Stimulated activated memory B cell treated with anti-CD40 and anti-IgM and Interleukin-4, amounts not matched to agents 10 μg/mL and 1 μg/mL and 100 μg/mL, for 72 hours (primary cell): ENCODE measurements around the gene FAM180B.
A peak's percentile ranks its signal among the peaks of the same experiment; 100 is the strongest.

Source experiments
- ATAC-seq: fragments of 150-1000 bp; cut with Tn5 transposase; 2 replicates; pipeline ENCODE4 v1.10.0; 2021
- H3K27ac Mint-ChIP-seq: one replicate; pipeline ENCODE4 v1.8.0; 2022; ENCODE audit warnings: mild to moderate bottlenecking, mixed read lengths
- H3K27me3 Mint-ChIP-seq: one replicate; pipeline ENCODE4 v1.8.0; 2022; ENCODE audit warnings: mixed read lengths
- H3K36me3 Mint-ChIP-seq: one replicate; pipeline ENCODE4 v1.8.0; 2022; ENCODE audit warnings: mixed read lengths
- H3K4me1 Mint-ChIP-seq: one replicate; pipeline ENCODE4 v1.8.0; 2022; ENCODE audit warnings: mixed read lengths
- H3K4me3 Mint-ChIP-seq: one replicate; pipeline ENCODE4 v1.8.0; 2022; ENCODE audit warnings: mild to moderate bottlenecking, moderate library complexity, mixed read lengths
- H3K9me3 Mint-ChIP-seq: one replicate; pipeline ENCODE4 v1.8.0; 2022; ENCODE audit warnings: mixed read lengths

Gene FAM180B

GRCh38 chr11:47583844-47584243 is 2.6 kb upstream of the FAM180B start:
- no peak overlapping the region for H3K4me3 Mint-ChIP-seq
- no peak overlapping the region for H3K27ac Mint-ChIP-seq
- H3K9me3 Mint-ChIP-seq: no peaks in the 10 kb centered on the region
- no peaks in the 10 kb centered on the region for H3K27me3 Mint-ChIP-seq
- peaks cover 14% of the 10 kb centered on the region for H3K4me1 Mint-ChIP-seq
- H3K36me3 Mint-ChIP-seq: peaks cover 38% of the 10 kb centered on the region
- ATAC-seq: no peak

- Mint-ChIP-seq H3K27ac (no peak overlapping the region), H3K36me3 (peaks cover 29% of the 10 kb centered on the region), H3K4me3 (no peak overlapping the region), H3K9me3 (no peaks in the 10 kb centered on the region), H3K27me3 (no peaks in the 10 kb centered on the region), H3K4me1 (no peaks in the 10 kb centered on the region)
- ATAC-seq: no peak
These were observed 700 bp downstream of the FAM180B start for GRCh38 chr11:47587039-47587716.

GRCh38 chr11:47587723-47588326 is 1.3 kb downstream of the FAM180B start:
- peak; percentile 5 for ATAC-seq
- Mint-ChIP-seq H3K9me3 (no peaks in the 10 kb centered on the region), H3K4me3 (no peak overlapping the region), H3K27me3 (peaks cover under 1% of the 10 kb centered on the region), H3K27ac (no peak overlapping the region), H3K4me1 (no peaks in the 10 kb centered on the region), H3K36me3 (peaks cover 25% of the 10 kb centered on the region)

GRCh38 chr11:47589118-47589517 is 2.6 kb downstream of the FAM180B start:
- Mint-ChIP-seq H3K4me1 (peaks cover 11% of the 10 kb centered on the region), H3K9me3 (no peaks in the 10 kb centered on the region), H3K27ac (no peak overlapping the region), H3K36me3 (peaks cover 16% of the 10 kb centered on the region), H3K4me3 (no peak overlapping the region), H3K27me3 (peaks cover 14% of the 10 kb centered on the region)
- no peak for ATAC-seq

- H3K4me3 Mint-ChIP-seq: no peak overlapping the region
- peaks cover 11% of the 10 kb centered on the region for H3K4me1 Mint-ChIP-seq
- H3K36me3 Mint-ChIP-seq: peaks cover 11% of the 10 kb centered on the region
- H3K27ac Mint-ChIP-seq: no peak overlapping the region
- no peaks in the 10 kb centered on the region for H3K9me3 Mint-ChIP-seq
- H3K27me3 Mint-ChIP-seq: peaks cover 19% of the 10 kb centered on the region
- ATAC-seq: peak; percentile 9
These were observed 3.1 kb downstream of the FAM180B start for GRCh38 chr11:47589584-47589976.

- ATAC-seq: no peak
- H3K27ac Mint-ChIP-seq: no peak overlapping the region
These were observed 3.7 kb downstream of the FAM180B start for GRCh38 chr11:47589977-47590861.

GRCh38 chr11:47591764-47592163 is 5.3 kb downstream of the FAM180B start:
- H3K36me3 Mint-ChIP-seq: no peaks in the 10 kb centered on the region
- H3K27ac Mint-ChIP-seq: no peak overlapping the region
- H3K4me3 Mint-ChIP-seq: no peak overlapping the region
- peaks cover 11% of the 10 kb centered on the region for H3K4me1 Mint-ChIP-seq
- no peak for ATAC-seq
- H3K9me3 Mint-ChIP-seq: no peaks in the 10 kb centered on the region
- peaks cover 35% of the 10 kb centered on the region for H3K27me3 Mint-ChIP-seq

More at GRCh38 chr11:47589977-47590861, 3.7 kb downstream of the FAM180B start:
- H3K36me3 Mint-ChIP-seq: peaks cover 5% of the 10 kb centered on the region
- no peaks in the 10 kb centered on the region for H3K9me3 Mint-ChIP-seq
- H3K27me3 Mint-ChIP-seq: peaks cover 25% of the 10 kb centered on the region
- peaks cover 11% of the 10 kb centered on the region for H3K4me1 Mint-ChIP-seq
- H3K4me3 Mint-ChIP-seq: no peak overlapping the region

- no peak for ATAC-seq
- Mint-ChIP-seq H3K27me3 (peaks cover 35% of the 10 kb centered on the region), H3K4me1 (peaks cover 11% of the 10 kb centered on the region), H3K4me3 (no peak overlapping the region), H3K9me3 (no peaks in the 10 kb centered on the region), H3K27ac (no peak overlapping the region), H3K36me3 (no peaks in the 10 kb centered on the region)
These were observed 5.8 kb downstream of the FAM180B start for GRCh38 chr11:47592251-47592650.

- H3K4me3 Mint-ChIP-seq: no peak overlapping the region
- no peak overlapping the region for H3K27ac Mint-ChIP-seq
- peaks cover 35% of the 10 kb centered on the region for H3K27me3 Mint-ChIP-seq
- no peak for ATAC-seq
- peaks cover 11% of the 10 kb centered on the region for H3K4me1 Mint-ChIP-seq
- H3K9me3 Mint-ChIP-seq: no peaks in the 10 kb centered on the region
- H3K36me3 Mint-ChIP-seq: no peaks in the 10 kb centered on the region
These were observed 6.5 kb downstream of the FAM180B start for GRCh38 chr11:47592970-47593369.

GRCh38 chr11:47593492-47593933 is 7.0 kb downstream of the FAM180B start:
- H3K27me3 Mint-ChIP-seq: peaks cover 35% of the 10 kb centered on the region
- H3K4me3 Mint-ChIP-seq: no peak overlapping the region
- peaks cover 11% of the 10 kb centered on the region for H3K4me1 Mint-ChIP-seq
- H3K27ac Mint-ChIP-seq: no peak overlapping the region
- H3K9me3 Mint-ChIP-seq: no peaks in the 10 kb centered on the region
- no peaks in the 10 kb centered on the region for H3K36me3 Mint-ChIP-seq
- no peak for ATAC-seq

GRCh38 chr11:47593934-47594855 is 7.7 kb downstream of the FAM180B start, which contains the start of gene C1QTNF4:
TSS of gene C1QTNF4 (minus strand) at chr11:47594411. CDS start at chr11:47590810, 3,601 bp downstream.
- Mint-ChIP-seq H3K27me3 (peaks cover 35% of the 10 kb centered on the region), H3K4me3 (no peak within 1 kb of the TSS)
- no peak for ATAC-seq

GRCh38 chr11:47595029-47595428 is 8.6 kb downstream of the FAM180B start:
- Mint-ChIP-seq H3K27ac (no peak overlapping the region), H3K36me3 (peaks cover 6% of the 10 kb centered on the region), H3K4me3 (no peak overlapping the region), H3K4me1 (peaks cover 11% of the 10 kb centered on the region), H3K9me3 (no peaks in the 10 kb centered on the region), H3K27me3 (peaks cover 35% of the 10 kb centered on the region)
- no peak for ATAC-seq

More at GRCh38 chr11:47593934-47594855, 7.7 kb downstream of the FAM180B start, which contains the start of gene C1QTNF4:
- Mint-ChIP-seq H3K4me1 (peaks cover 11% of the 10 kb centered on the region), H3K9me3 (no peaks in the 10 kb centered on the region), H3K27ac (no peak within 1 kb of the TSS), H3K36me3 (peaks cover 4% of the 10 kb centered on the region)

- Mint-ChIP-seq H3K4me3 (no peak overlapping the region), H3K4me1 (peaks cover 11% of the 10 kb centered on the region), H3K9me3 (no peaks in the 10 kb centered on the region), H3K36me3 (peaks cover 6% of the 10 kb centered on the region), H3K27me3 (peaks cover 35% of the 10 kb centered on the region), H3K27ac (no peak overlapping the region)
- no peak for ATAC-seq
These were observed 9.5 kb downstream of the FAM180B start for GRCh38 chr11:47595967-47596366.

- Mint-ChIP-seq H3K36me3 (peaks cover 7% of the 10 kb centered on the region), H3K9me3 (no peaks in the 10 kb centered on the region), H3K27ac (no peak overlapping the region), H3K27me3 (peaks cover 14% of the 10 kb centered on the region), H3K4me1 (no peaks in the 10 kb centered on the region), H3K4me3 (no peak overlapping the region)
- ATAC-seq: no peak
These were observed 13.4 kb downstream of the FAM180B start for GRCh38 chr11:47599902-47600301.
